Measurements from ENCODE around the gene EIF3A. TPM values are rescaled to one million over a fixed set of nuclear protein-coding genes. Genes with fewer than 3 reads are reported as not detected.

The EIF3A gene
- total RNA-seq, 3 donors from 2014 or later: 94.5 to 124 (median 114) TPM

- ATAC-seq: no peak
- intact Hi-C loops (cut with DNase I, micrococcal nuclease): no loop called here
- Histone ChIP-seq H3K36me3 (ENCODE audit: low read depth) (no peaks in the 10 kb centered on the region), H3K4me1 (ENCODE audit: low read depth) (peaks cover 9% of the 10 kb centered on the region), H3K9me3 (no peaks in the 10 kb centered on the region), H3K4me3 (no peak overlapping the region)
- no peak for DNase-seq
- TF ChIP-seq, protein P1, sequence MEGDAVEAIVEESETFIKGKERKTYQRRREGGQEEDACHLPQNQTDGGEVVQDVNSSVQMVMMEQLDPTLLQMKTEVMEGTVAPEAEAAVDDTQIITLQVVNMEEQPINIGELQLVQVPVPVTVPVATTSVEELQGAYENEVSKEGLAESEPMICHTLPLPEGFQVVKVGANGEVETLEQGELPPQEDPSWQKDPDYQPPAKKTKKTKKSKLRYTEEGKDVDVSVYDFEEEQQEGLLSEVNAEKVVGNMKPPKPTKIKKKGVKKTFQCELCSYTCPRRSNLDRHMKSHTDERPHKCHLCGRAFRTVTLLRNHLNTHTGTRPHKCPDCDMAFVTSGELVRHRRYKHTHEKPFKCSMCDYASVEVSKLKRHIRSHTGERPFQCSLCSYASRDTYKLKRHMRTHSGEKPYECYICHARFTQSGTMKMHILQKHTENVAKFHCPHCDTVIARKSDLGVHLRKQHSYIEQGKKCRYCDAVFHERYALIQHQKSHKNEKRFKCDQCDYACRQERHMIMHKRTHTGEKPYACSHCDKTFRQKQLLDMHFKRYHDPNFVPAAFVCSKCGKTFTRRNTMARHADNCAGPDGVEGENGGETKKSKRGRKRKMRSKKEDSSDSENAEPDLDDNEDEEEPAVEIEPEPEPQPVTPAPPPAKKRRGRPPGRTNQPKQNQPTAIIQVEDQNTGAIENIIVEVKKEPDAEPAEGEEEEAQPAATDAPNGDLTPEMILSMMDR (IDR thresholded peaks at IDR 0.05): no peak
Measured at GRCh38 chr10:119095640-119096039, 15.0 kb upstream of the EIF3A start.

- TF ChIP-seq, protein P1 (IDR thresholded peaks at IDR 0.05): no peak
- Histone ChIP-seq H3K4me1 (ENCODE audit: low read depth) (peaks cover 9% of the 10 kb centered on the region), H3K4me3 (no peak overlapping the region), H3K36me3 (ENCODE audit: low read depth) (no peaks in the 10 kb centered on the region), H3K9me3 (no peaks in the 10 kb centered on the region)
- intact Hi-C loops (cut with DNase I, micrococcal nuclease): no loop called here
- DNase-seq: peak in 2 of 3 donors; percentile 32 to 68
- ATAC-seq: peak; percentile 91
Measured at GRCh38 chr10:119090968-119091367, 10.4 kb upstream of the EIF3A start.

DNA sequence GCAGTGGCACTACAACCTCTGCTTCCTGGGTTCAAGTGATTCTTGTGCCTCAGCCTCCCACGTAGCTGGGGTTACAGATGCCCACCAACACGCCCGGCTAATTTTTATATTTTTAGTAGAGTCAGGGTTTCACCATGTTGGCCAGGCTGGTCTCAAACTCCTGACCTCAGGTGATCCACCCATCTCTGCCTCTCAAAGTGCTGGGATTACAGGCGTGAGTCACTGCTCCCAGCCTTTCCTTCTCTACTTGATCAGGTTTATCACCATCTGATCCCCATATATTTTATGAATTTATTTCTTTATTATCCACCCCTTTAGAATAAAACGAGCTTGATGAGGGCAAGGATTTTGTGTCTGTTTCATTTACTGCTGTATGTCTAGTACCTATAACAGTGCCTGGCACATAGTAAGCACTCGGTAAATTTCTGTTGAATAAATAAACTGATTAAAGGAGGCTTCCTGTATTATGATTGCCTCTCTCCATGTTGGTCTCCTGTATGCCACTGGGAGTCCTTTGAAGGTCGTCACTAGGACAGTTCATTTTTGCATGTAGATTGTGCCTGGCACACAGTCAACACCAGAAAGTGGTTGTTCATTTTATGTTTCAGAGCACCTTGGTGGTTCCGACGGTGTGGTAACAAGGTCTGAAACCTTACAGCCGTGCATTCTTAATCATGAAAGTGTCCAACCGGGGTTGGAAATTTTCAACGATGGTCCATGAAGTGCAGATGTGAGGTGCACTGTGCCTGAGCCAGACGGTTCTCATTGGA lies 9.6 kb upstream of the EIF3A start:
- intact Hi-C loops (cut with DNase I, micrococcal nuclease): no loop called here
- ATAC-seq (peak; percentile 80), DNase-seq (peak in 2 of 3 donors; percentile 33 to 62)
- Histone ChIP-seq H3K4me3 (no peak overlapping the region), H3K4me1 (ENCODE audit: low read depth) (peaks cover 9% of the 10 kb centered on the region), H3K9me3 (no peaks in the 10 kb centered on the region), H3K36me3 (ENCODE audit: low read depth) (no peaks in the 10 kb centered on the region)
- TF ChIP-seq, protein P1 (IDR thresholded peaks at IDR 0.05): no peak

- no peak for DNase-seq
- Histone ChIP-seq H3K4me3 (no peak overlapping the region), H3K4me1 (ENCODE audit: low read depth) (peaks cover 9% of the 10 kb centered on the region), H3K36me3 (ENCODE audit: low read depth) (no peaks in the 10 kb centered on the region), H3K9me3 (no peaks in the 10 kb centered on the region)
- intact Hi-C loops (cut with DNase I, micrococcal nuclease): no loop called here
- no peak for ATAC-seq
- TF ChIP-seq, protein P1 (IDR thresholded peaks at IDR 0.05): no peak
Measured at GRCh38 chr10:119087271-119087882, 6.8 kb upstream of the EIF3A start.

DNA sequence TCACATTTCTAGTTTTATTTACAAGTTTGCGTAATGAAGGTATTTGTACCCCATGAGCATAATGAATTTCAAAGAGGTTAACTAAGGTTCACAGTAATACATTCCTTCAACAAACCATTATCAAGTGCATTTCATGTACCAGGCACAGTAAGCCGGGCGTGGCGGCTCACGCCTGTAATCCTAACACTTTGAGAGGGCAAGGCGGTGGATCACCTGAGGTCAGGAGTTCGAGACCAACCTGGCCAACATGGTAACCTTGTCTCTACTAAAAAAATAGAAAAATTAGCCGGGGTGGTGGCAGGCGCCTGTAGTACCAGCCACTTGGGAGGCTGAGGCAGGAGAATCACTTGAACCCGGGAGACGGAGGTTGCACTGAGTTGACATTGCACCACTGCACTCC lies 4.3 kb upstream of the EIF3A start:
- TF ChIP-seq, protein P1 (IDR thresholded peaks at IDR 0.05): no peak
- DNase-seq: no peak
- intact Hi-C loops (cut with DNase I, micrococcal nuclease): no loop called here

More for the DNA sequence above, 4.3 kb upstream of the EIF3A start:
- Histone ChIP-seq H3K36me3 (ENCODE audit: low read depth) (no peaks in the 10 kb centered on the region), H3K4me1 (ENCODE audit: low read depth) (no peaks in the 10 kb centered on the region), H3K4me3 (no peak overlapping the region), H3K9me3 (no peaks in the 10 kb centered on the region)
- ATAC-seq: no peak

Measured in mucosa of descending colon (tissue), 3 donors.